GM12864 (cell line): ENCODE data around the gene ARHGAP5.

Experiments used
- DNase-seq: peaks from one replicate; pipeline ENCODE4 v3.0.0-alpha.2; 2011; ENCODE audit warnings: low read depth
- H3K4me3 ChIP-seq: 2 replicates; pipeline ENCODE4 v1.5.1; 2011; ENCODE audit warnings: mild to moderate bottlenecking, low read depth, low read length, control low read depth
- CTCF ChIP-seq: IDR thresholded peaks from 2 replicates; pipeline ENCODE4 v1.5.1; 2011; ENCODE audit warnings: low read depth, mild to moderate bottlenecking, moderate library complexity, low read length, control low read depth, inconsistent platforms; ENCODE audit errors: missing control alignments

Gene ARHGAP5

GRCh38 chr14:32142754-32143437, 65.8 kb downstream of the ARHGAP5 start:
- no peak for DNase-seq
- no peak for TF ChIP-seq CTCF

GRCh38 chr14:32150392-32150791, 73.3 kb downstream of the ARHGAP5 start:
- no peak for TF ChIP-seq CTCF
- no peak for DNase-seq
- H3K4me3 ChIP-seq: no peak overlapping the region

More at GRCh38 chr14:32142754-32143437, 65.8 kb downstream of the ARHGAP5 start:
- no peak overlapping the region for H3K4me3 ChIP-seq

GRCh38 chr14:32166029-32166428, 88.9 kb downstream of the ARHGAP5 start:
- no peak overlapping the region for H3K4me3 ChIP-seq
- no peak for TF ChIP-seq CTCF
- DNase-seq: no peak

GRCh38 chr14:32166924-32167323, 89.8 kb downstream of the ARHGAP5 start:
- no peak for TF ChIP-seq CTCF
- no peak overlapping the region for H3K4me3 ChIP-seq
- no peak for DNase-seq

- no peak for TF ChIP-seq CTCF
- no peak overlapping the region for H3K4me3 ChIP-seq
- no peak for DNase-seq
These were observed 90.8 kb downstream of the ARHGAP5 start for GRCh38 chr14:32167907-32168306.

- H3K4me3 ChIP-seq: no peak overlapping the region
- TF ChIP-seq CTCF: no peak
- DNase-seq: no peak
These were observed 92.1 kb downstream of the ARHGAP5 start for GRCh38 chr14:32169191-32169590.

GRCh38 chr14:32171469-32171868, 94.4 kb downstream of the ARHGAP5 start:
- H3K4me3 ChIP-seq: no peak overlapping the region
- no peak for DNase-seq
- TF ChIP-seq CTCF: no peak
